ENCODE measurements around the gene NOL11.

The NOL11 gene

DNA sequence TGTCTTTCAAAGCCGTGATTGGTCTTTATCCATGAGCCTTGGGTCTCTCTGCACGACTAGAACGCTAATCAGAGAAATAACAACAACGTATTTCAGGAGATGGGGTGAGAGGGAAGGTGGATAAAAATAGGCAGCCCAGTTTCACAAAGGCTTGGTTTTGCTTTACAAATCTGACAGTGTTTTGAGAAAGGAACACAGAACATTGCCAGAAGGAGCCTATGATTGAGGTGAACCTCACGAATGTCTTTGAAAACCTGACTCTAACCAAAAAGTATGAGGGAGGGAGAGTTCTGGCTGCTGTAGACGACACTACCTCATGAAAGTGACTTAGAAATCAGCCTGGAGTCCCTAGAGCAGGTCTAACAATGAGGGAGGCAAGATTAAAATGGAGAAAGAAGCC lies 38.0 kb upstream of the NOL11 start:
- TF ChIP-seq, protein P1, sequence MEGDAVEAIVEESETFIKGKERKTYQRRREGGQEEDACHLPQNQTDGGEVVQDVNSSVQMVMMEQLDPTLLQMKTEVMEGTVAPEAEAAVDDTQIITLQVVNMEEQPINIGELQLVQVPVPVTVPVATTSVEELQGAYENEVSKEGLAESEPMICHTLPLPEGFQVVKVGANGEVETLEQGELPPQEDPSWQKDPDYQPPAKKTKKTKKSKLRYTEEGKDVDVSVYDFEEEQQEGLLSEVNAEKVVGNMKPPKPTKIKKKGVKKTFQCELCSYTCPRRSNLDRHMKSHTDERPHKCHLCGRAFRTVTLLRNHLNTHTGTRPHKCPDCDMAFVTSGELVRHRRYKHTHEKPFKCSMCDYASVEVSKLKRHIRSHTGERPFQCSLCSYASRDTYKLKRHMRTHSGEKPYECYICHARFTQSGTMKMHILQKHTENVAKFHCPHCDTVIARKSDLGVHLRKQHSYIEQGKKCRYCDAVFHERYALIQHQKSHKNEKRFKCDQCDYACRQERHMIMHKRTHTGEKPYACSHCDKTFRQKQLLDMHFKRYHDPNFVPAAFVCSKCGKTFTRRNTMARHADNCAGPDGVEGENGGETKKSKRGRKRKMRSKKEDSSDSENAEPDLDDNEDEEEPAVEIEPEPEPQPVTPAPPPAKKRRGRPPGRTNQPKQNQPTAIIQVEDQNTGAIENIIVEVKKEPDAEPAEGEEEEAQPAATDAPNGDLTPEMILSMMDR (conservative IDR thresholded peaks at IDR 0.05) = no peak
- H3K27ac ChIP-seq = no peak overlapping the region

DNA sequence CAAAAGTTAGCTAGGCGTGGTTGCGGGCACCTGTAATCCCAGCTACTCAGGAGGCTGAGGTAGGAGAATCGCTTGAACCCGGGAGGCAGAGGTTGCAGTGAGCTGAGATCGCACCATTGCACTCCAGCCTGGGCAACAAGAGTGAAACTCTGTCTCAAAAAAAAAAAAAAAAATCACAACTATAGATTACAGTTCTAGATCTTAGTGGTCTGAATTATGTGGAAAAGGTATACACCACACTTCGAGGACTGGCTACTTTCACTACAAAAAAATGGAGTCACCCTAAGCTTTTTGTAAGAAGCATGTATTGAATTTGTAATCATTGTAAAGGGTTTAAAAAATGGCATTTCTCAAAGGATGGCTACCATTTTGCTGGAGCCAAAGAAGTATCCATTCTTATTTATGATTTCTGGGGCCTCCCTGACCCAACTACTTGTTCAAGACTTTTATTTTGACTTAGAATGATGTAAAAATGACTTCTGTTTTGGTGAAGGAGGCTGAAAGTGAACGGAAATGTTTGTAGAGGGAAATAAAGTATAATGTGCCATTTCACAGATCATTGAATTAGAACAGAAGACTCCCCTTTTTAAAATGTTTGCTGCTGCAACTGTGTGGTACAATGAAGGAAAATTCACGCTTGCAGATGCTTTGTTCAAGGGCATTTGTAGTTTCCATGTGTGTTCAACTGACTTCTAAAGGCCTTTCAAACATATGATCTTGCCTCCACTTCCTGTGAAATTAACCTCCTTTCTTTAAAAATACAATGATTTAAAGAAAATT lies 37.1 kb upstream of the NOL11 start:
- no peak overlapping the region for H3K27ac ChIP-seq
- TF ChIP-seq, protein P1 (conservative IDR thresholded peaks at IDR 0.05) = no peak

DNA sequence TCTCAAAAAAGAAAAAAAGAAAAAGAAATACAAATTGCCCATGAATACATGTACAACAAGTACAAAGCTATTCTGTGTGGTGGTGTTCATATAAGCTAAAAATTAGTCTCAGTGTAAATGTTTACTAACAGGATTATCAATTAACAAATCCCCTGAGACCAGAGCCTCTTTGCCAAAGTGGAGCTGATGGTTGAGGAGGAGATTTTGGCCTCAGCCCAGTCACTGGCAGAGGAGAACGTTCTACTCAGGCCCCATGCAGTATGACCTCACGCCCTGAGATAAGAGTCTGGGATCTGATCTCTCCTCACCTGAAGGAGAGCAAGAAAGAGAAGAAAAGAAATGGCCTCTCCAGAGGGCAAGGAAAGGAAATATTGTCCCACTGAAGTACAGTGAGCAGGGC lies 35.5 kb upstream of the NOL11 start:
- TF ChIP-seq, protein P1 (conservative IDR thresholded peaks at IDR 0.05) = no peak
- peak overlapping the region; percentile 20; the same call in 1 of the 2 replicates for H3K27ac ChIP-seq

DNA sequence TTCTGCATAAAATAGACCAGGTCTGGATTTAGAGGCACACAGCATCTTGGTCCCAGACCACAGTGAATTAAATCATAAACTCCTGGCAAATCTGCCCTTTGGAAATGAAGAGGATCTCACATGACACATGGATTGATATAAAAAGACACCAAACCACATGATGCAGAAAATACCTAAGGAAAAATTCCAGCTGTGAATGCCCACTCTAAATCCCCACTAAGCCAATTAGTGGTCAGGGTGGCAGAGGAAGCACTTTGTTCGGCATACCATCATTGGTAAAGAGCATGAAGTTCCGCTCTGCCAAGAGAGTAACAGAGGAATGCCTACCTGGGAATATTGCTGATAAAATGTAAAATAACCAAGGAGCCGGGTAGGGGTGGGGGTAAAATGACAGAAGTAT lies 32.4 kb upstream of the NOL11 start:
- TF ChIP-seq, protein P1 (conservative IDR thresholded peaks at IDR 0.05) = no peak

DNA sequence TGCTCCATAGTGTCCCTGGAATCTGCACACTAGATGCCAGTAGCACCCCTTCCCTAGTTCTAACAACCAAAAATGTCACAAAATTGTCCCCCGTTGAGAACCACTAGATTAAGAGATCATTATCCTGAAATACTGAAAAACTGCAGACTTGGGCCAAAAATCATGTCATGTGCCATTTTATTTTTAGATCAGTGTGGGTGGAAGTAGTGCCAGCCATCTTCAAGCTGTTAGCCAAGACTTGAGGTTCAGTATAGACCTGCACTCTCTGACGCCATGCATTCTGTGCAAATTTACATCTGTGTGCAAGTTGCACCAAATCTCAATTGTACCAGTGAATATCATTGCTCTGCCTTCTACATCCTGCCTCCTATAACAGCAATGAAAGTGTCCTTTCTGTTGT lies 31.5 kb upstream of the NOL11 start:
- TF ChIP-seq, protein P1 (conservative IDR thresholded peaks at IDR 0.05) = no peak
- H3K27ac ChIP-seq = no peak overlapping the region

More for the DNA sequence above, 32.4 kb upstream of the NOL11 start:
- H3K27ac ChIP-seq = no peak overlapping the region

DNA sequence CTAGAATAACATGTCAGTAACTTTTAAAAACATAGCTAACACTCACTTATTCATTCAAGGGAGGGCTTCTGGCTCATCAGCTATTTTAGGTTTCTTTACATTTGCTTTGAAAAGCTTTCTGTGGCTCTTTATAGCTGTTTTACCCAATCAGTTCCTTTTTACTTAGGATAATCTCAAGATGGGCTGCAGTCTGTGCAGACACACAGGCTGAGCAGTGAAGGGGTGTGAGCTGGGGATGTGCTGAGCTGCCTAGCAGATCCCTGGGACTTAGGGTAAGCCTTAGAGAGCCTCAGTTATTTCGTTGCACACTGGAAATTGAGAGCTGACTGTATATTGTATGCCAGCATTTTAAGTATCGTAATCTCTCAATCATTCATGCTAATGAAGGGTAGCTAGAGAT lies 30.2 kb upstream of the NOL11 start:
- TF ChIP-seq, protein P1 (conservative IDR thresholded peaks at IDR 0.05) = no peak
- no peak overlapping the region for H3K27ac ChIP-seq

DNA sequence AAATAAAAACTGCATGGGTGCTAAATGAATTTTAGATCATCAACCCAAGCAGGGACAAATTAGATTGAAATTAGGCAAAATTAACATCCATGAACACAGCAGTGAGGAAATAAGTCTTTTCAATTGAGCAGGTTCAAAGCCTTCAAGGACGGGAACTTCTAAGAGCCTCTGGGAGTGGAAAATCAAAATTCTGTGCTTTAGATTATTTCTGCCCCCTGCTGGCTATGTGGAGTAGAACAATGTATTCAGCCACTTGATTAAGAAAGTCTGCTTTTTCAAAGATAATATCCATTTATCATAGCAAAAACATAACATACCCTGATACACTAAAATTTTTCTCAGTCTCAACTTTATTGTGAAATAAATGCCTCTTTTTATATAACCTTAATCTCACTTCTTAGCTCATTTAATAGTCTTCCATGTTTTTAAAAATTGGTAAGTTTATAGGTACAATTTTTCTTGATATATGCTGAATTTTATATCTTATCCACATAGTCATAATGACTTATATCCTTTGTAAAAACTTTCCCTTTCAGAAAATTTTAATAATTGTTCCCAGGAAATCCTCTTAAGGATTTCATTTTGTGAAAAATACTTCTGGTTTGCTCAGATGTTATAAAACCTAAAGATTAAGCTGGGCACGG lies 28.1 kb upstream of the NOL11 start:
- TF ChIP-seq, protein P1 (conservative IDR thresholded peaks at IDR 0.05) = peak; percentile 82
- H3K27ac ChIP-seq = no peak overlapping the region
